Breast epithelium (tissue), 4 donors: ENCODE measurements around the gene TMEM217. TPM values are rescaled to one million over a fixed set of nuclear protein-coding genes. Genes with fewer than 3 reads are reported as not detected.

Experiments
- DNase-seq, 2 donors: peaks; one replicate each; pipeline ENCODE4 v3.0.0-alpha.2; 2019; ENCODE audit warnings: low spot score in 2 of 2
- H3K27ac ChIP-seq, 2 donors: fragments of 200-600 bp; sonication (generic) in 1 of 2; one replicate each; pipeline ENCODE4 v1.5.1; 2016 to 2019; ENCODE audit warnings: mild to moderate bottlenecking in 1 of 2
- H3K27me3 ChIP-seq, 2 donors: fragments of 200-600 bp; sonication (generic) in 1 of 2; one replicate each; pipeline versions ENCODE4 v1.5.1 to v1.6.0; 2017 to 2019; ENCODE audit warnings: control low read depth in 1 of 2, mild to moderate bottlenecking in 1 of 2
- H3K36me3 ChIP-seq: fragments of 200-600 bp; one replicate; pipeline ENCODE4 v1.5.1; 2019
- H3K4me1 ChIP-seq, 2 donors: fragments of 200-600 bp; sonication (generic); one replicate each; pipeline ENCODE4 v1.5.1; 2016 to 2019; ENCODE audit warnings: control low read depth in 1 of 2
- H3K4me3 ChIP-seq, 3 donors: fragments of 200-600 bp; sonication (generic); 1 replicate in 2 of 3; 2 replicates in 1 of 3; pipeline ENCODE4 v1.5.1; 2016 to 2019; ENCODE audit warnings: mild to moderate bottlenecking in 3 of 3, moderate library complexity in 2 of 3
- H3K9me3 ChIP-seq, 2 donors: fragments of 200-600 bp; sonication (generic) in 1 of 2; one replicate each; pipeline ENCODE4 v1.5.1; 2016 to 2019; ENCODE audit warnings: control low read depth in 1 of 2
- POLR2A ChIP-seq: fragments of 450-650 bp; IDR thresholded peaks from one replicate; pipeline ENCODE4 v1.6.1; 2016; ENCODE audit warnings: antibody characterized with exemption, mild to moderate bottlenecking, moderate library complexity
- POLR2AphosphoS5 ChIP-seq, 3 donors: sonication (generic); formaldehyde crosslinking; IDR thresholded peaks; one replicate each; pipeline ENCODE4 v1.6.1; 2017; ENCODE audit warnings: antibody characterized with exemption in 3 of 3
- intact Hi-C: fragments of 100-400 bp; cut with DNase I; formaldehyde crosslinking; loops from one replicate; pipeline ENCODE4 v1.15.1; 2023; ENCODE audit warnings: low total_unique reads
- total RNA-seq, 3 donors: library from RNA; depleted of rRNA; stranded (reverse); fragments of >200 nt; gene quantifications; one replicate each; pipeline ENCODE4 v1.1.0, GENCODE V29; 2016
- TF ChIP-seq, protein P1 (sequence below), 3 donors: fragments of 450-650 bp; IDR thresholded peaks; one replicate each; pipeline ENCODE4 v1.5.1; 2016 to 2017; ENCODE audit warnings: antibody characterized with exemption in 3 of 3, mild to moderate bottlenecking in 3 of 3, moderate library complexity in 3 of 3

Gene TMEM217
- total RNA-seq, 3 donors from 2014 or later, result 0.66 to 1.0 TPM; not detected in 1

- H3K27ac ChIP-seq, result no peak overlapping the region
- intact Hi-C loops, result no loop called here
- H3K9me3 ChIP-seq, result no peaks in the 10 kb centered on the region
- no peak for DNase-seq
- TF ChIP-seq POLR2A (no peak), POLR2AphosphoS5 (IDR thresholded peaks at IDR 0.05) (no peak)
- TF ChIP-seq, protein P1, sequence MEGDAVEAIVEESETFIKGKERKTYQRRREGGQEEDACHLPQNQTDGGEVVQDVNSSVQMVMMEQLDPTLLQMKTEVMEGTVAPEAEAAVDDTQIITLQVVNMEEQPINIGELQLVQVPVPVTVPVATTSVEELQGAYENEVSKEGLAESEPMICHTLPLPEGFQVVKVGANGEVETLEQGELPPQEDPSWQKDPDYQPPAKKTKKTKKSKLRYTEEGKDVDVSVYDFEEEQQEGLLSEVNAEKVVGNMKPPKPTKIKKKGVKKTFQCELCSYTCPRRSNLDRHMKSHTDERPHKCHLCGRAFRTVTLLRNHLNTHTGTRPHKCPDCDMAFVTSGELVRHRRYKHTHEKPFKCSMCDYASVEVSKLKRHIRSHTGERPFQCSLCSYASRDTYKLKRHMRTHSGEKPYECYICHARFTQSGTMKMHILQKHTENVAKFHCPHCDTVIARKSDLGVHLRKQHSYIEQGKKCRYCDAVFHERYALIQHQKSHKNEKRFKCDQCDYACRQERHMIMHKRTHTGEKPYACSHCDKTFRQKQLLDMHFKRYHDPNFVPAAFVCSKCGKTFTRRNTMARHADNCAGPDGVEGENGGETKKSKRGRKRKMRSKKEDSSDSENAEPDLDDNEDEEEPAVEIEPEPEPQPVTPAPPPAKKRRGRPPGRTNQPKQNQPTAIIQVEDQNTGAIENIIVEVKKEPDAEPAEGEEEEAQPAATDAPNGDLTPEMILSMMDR (IDR thresholded peaks at IDR 0.05), result no peak
- H3K4me1 ChIP-seq, result no peaks in the 10 kb centered on the region
- no peaks in the 10 kb centered on the region for H3K36me3 ChIP-seq
- H3K4me3 ChIP-seq, result no peak overlapping the region
- H3K27me3 ChIP-seq, result no peaks in the 10 kb centered on the region
Observed at GRCh38 chr6:37284781-37285180, 26.8 kb upstream of the TMEM217 start.

GRCh38 chr6:37283671-37284151 lies 25.8 kb upstream of the TMEM217 start:
- Histone ChIP-seq H3K9me3 (no peaks in the 10 kb centered on the region), H3K27ac (peak overlapping the region; percentile 2 to 49), H3K36me3 (no peaks in the 10 kb centered on the region), H3K4me1 (no peaks in the 10 kb centered on the region), H3K27me3 (no peaks in the 10 kb centered on the region), H3K4me3 (no peak overlapping the region)
- TF ChIP-seq POLR2A (no peak), POLR2AphosphoS5 (IDR thresholded peaks at IDR 0.05) (peak in 1 of 3 donors; percentile 54)
- DNase-seq, result no peak
- intact Hi-C loops, result no loop called here

DNA sequence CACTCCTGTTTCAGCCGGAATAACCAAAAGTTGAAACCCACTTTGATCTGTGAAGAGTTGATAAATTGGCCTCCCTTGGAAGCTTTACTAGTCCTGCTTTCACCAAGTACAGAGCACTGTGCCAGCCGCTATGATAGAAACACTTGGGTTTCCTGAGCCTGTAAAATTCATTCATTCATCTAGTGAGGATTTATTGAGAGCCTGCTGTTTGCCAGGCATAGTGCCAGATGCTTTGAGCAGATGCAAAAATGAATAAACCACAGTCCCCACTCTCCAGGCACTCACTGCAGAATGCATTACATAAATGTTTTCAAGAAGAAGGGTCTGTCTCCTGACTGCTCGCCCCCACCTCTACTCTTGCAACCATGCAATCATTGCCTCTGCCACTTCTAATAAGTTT lies 25.3 kb upstream of the TMEM217 start:
- no peak overlapping the region for H3K4me3 ChIP-seq
- H3K27me3 ChIP-seq, result no peaks in the 10 kb centered on the region
- no peaks in the 10 kb centered on the region for H3K4me1 ChIP-seq
- no peaks in the 10 kb centered on the region for H3K9me3 ChIP-seq
- no peak for TF ChIP-seq POLR2AphosphoS5 (IDR thresholded peaks at IDR 0.05)
- TF ChIP-seq POLR2A, result no peak
- TF ChIP-seq, protein P1 (IDR thresholded peaks at IDR 0.05), result no peak
- no peak for DNase-seq
- intact Hi-C loops, result no loop called here
- no peaks in the 10 kb centered on the region for H3K36me3 ChIP-seq
- H3K27ac ChIP-seq, result peak overlapping the region in 1 of 2 donors; percentile 49

DNA sequence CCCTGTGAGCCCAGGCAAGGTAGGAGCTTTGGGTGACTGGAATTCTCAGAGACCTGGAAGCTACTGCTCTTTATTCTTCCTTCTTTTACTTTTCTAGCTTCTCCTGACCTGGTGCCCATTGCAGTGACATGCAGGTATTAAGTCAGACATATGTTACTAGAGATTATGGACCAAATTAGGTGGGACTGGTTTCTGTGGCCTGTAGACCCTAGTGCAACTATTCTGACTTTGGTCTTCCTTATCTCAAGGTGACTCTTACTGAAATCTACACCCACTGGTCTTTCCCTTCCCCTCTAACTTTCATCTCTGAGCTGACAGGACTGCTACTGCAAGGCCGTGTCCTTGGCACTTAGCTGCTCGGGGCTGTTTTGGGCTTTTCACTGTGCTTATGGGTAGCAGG lies 24.4 kb upstream of the TMEM217 start:
- no peaks in the 10 kb centered on the region for H3K9me3 ChIP-seq
- H3K27ac ChIP-seq, result no peak overlapping the region
- H3K27me3 ChIP-seq, result no peaks in the 10 kb centered on the region
- no peaks in the 10 kb centered on the region for H3K36me3 ChIP-seq
- DNase-seq, result no peak
- no peak for TF ChIP-seq POLR2AphosphoS5 (IDR thresholded peaks at IDR 0.05)
- TF ChIP-seq POLR2A, result no peak
- intact Hi-C loops, result no loop called here
- H3K4me1 ChIP-seq, result no peaks in the 10 kb centered on the region
- H3K4me3 ChIP-seq, result no peak overlapping the region

DNA sequence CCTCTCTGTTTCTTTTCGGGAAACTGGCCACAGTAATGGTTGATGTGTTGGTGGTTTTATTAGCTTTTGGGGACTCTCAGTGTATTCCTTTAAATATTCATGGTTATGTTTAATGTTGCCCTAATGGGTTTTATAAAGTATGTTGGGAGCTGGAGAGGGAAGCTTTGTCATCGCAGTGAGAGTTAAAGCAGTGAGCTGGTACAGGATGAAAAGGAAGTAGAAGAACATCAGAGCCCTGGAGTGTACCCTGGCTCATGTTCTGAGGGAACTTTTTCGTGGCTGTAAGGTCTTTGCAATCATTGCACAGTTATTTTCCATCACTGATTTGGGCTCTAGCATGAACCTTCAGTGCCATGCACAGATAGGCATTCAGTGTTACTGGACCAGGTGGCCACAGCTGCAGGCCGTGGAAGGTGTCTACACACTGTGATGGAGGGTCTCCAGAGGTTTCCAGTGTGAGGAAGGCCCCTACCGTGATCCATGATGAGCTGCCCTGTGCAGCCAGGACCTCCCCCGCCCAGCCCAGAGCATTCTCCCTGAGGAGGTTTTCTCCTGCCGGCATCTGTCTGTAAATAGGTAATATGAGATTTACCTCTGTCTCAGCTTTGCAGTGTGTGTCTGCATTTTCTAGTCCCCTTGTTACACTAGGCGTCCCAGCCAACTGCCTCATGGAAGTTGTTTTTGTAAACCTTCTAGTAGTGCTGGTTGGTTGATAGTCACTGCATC lies 22.4 kb upstream of the TMEM217 start:
- Histone ChIP-seq H3K27ac (peak overlapping the region in 1 of 2 donors; percentile 9), H3K4me3 (no peak overlapping the region), H3K36me3 (no peaks in the 10 kb centered on the region), H3K9me3 (no peaks in the 10 kb centered on the region), H3K27me3 (no peaks in the 10 kb centered on the region), H3K4me1 (no peaks in the 10 kb centered on the region)
- intact Hi-C loops, result no loop called here
- TF ChIP-seq POLR2AphosphoS5 (IDR thresholded peaks at IDR 0.05) (no peak), POLR2A (no peak)
- TF ChIP-seq, protein P1 (IDR thresholded peaks at IDR 0.05), result no peak
- no peak for DNase-seq

GRCh38 chr6:37279366-37280134 lies 21.6 kb upstream of the TMEM217 start:
- H3K9me3 ChIP-seq, result no peaks in the 10 kb centered on the region
- no peak overlapping the region for H3K4me3 ChIP-seq
- H3K27ac ChIP-seq, result peak overlapping the region; percentile 9 to 75
- intact Hi-C loops, result no loop called here
- no peaks in the 10 kb centered on the region for H3K4me1 ChIP-seq
- no peak for DNase-seq
- no peaks in the 10 kb centered on the region for H3K36me3 ChIP-seq
- H3K27me3 ChIP-seq, result no peaks in the 10 kb centered on the region
- no peak for TF ChIP-seq POLR2AphosphoS5 (IDR thresholded peaks at IDR 0.05)
